Measurements from ENCODE around the gene HIPK2. TPM values are rescaled to one million over a fixed set of nuclear protein-coding genes. Genes with fewer than 3 reads are reported as not detected.
A peak's percentile ranks its signal among the peaks of the same experiment; 100 is the strongest.

HIPK2 gene
- total RNA-seq, 1 donor: 12.7 TPM

DNA sequence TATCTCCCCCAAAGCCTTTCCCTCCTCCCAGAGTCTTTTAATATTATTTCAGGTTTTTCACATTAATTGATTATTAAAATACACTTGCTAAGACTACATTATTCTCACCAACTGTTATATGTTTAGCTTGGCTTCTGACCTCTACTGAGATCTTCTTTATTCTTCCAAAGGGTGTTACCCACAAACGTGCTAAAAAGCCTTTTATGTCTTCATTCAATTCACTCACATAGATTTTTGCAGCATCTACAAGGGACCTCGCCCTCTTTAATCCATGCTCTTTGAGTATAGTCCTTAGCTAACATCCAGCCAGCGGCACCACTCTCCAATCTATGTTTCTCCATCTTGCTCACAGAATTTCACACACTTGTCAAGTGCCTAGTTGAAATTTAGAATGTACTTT, 115.9 kb downstream of the HIPK2 start:
- Histone ChIP-seq H3K9me3 (ENCODE audit: low read depth, low read length) (no peaks in the 10 kb centered on the region), H4K20me1 (ENCODE audit: insufficient read depth, low read length) (peaks cover 9% of the 10 kb centered on the region)

DNA sequence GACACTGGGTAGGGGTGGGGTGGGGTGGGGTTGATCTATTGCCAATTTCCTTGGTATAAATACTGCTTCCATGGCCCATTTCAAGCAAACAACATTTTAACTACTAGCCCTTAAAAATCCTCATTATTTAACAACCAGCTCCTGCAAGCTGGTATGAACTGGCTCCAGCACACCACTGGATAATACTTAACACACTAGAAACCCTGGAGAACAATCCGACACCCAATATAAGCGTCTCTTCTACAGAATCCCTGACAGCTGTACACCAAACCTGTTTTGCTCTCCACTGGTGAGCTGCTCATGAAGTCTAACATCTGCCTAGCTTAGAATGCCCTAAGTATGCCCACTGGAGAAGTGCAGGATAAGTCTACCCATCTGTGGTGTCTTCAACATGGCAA, 116.8 kb downstream of the HIPK2 start:
- TF ChIP-seq, protein P1, sequence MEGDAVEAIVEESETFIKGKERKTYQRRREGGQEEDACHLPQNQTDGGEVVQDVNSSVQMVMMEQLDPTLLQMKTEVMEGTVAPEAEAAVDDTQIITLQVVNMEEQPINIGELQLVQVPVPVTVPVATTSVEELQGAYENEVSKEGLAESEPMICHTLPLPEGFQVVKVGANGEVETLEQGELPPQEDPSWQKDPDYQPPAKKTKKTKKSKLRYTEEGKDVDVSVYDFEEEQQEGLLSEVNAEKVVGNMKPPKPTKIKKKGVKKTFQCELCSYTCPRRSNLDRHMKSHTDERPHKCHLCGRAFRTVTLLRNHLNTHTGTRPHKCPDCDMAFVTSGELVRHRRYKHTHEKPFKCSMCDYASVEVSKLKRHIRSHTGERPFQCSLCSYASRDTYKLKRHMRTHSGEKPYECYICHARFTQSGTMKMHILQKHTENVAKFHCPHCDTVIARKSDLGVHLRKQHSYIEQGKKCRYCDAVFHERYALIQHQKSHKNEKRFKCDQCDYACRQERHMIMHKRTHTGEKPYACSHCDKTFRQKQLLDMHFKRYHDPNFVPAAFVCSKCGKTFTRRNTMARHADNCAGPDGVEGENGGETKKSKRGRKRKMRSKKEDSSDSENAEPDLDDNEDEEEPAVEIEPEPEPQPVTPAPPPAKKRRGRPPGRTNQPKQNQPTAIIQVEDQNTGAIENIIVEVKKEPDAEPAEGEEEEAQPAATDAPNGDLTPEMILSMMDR (IDR thresholded peaks at IDR 0.05; ENCODE audit: extremely low read depth, low read depth, low read length): no peak
- Histone ChIP-seq H3K4me2 (ENCODE audit: insufficient read depth, low read length) (no peak overlapping the region), H3K9me3 (ENCODE audit: low read depth, low read length) (no peaks in the 10 kb centered on the region), H3K27ac (ENCODE audit: low read depth, low read length) (no peak overlapping the region), H3K4me3 (ENCODE audit: insufficient read depth, low read length) (no peak overlapping the region), H3K36me3 (ENCODE audit: insufficient read depth, low read length) (no peaks in the 10 kb centered on the region), H4K20me1 (ENCODE audit: insufficient read depth, low read length) (peaks cover 9% of the 10 kb centered on the region), H3K4me1 (ENCODE audit: insufficient read depth, low read length) (peaks cover 24% of the 10 kb centered on the region), H2AFZ (ENCODE audit: low read length) (no peak overlapping the region), H3K27me3 (ENCODE audit: insufficient read depth, low read length) (no peaks in the 10 kb centered on the region), H3K79me2 (ENCODE audit: insufficient read depth, low read length) (peaks cover 90% of the 10 kb centered on the region)
- DNase-seq (ENCODE audit: insufficient read length, low spot score, missing footprints): no peak

More for the DNA sequence above, 115.9 kb downstream of the HIPK2 start:
- Histone ChIP-seq H3K4me1 (ENCODE audit: insufficient read depth, low read length) (peaks cover 17% of the 10 kb centered on the region), H3K4me3 (ENCODE audit: insufficient read depth, low read length) (no peak overlapping the region), H3K4me2 (ENCODE audit: insufficient read depth, low read length) (no peak overlapping the region), H3K36me3 (ENCODE audit: insufficient read depth, low read length) (peaks cover 3% of the 10 kb centered on the region), H3K27me3 (ENCODE audit: insufficient read depth, low read length) (no peaks in the 10 kb centered on the region), H3K79me2 (ENCODE audit: insufficient read depth, low read length) (peaks cover 97% of the 10 kb centered on the region), H3K27ac (ENCODE audit: low read depth, low read length) (no peak overlapping the region), H2AFZ (ENCODE audit: low read length) (no peak overlapping the region)
- TF ChIP-seq, protein P1 (IDR thresholded peaks at IDR 0.05; ENCODE audit: extremely low read depth, low read depth, low read length): no peak
- DNase-seq (ENCODE audit: insufficient read length, low spot score, missing footprints): no peak

DNA sequence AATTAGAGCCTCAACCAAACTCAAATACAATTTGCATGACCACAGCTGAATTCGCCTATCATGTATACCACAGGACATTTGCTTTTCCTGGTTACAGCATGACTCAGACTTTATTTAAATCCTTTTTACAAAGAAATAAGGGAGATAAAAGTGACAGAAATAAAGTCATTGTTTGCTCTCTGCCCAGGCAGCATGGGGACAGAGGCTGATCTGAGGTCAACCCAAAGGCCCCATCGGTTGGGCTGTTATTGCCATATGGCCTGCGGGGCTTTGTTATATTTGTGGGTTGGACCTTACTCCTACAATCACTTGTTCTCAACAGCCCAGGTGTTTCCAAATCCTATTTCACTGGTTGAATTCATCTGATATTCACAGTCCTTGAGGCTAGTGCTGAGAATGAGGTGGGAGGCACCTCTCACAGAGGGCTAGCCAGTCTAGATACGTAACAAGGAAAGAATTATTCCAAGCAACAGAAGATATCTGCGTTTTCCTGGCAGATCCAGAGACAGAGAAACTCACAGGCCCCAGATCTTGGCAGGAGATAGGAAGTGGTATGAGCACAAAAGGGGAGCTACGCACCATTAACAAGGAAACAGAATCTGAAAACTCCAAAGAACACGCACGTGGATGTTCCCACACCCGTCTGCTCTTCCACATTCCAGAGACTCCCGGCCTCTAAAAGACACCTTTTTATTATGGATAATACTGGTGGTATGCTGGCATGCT, 117.3 kb downstream of the HIPK2 start:
- Histone ChIP-seq H3K36me3 (ENCODE audit: insufficient read depth, low read length) (peaks cover 3% of the 10 kb centered on the region), H3K27ac (ENCODE audit: low read depth, low read length) (peak overlapping the region; percentile 10), H3K79me2 (ENCODE audit: insufficient read depth, low read length) (peaks cover 90% of the 10 kb centered on the region), H3K4me3 (ENCODE audit: insufficient read depth, low read length) (no peak overlapping the region), H3K4me2 (ENCODE audit: insufficient read depth, low read length) (no peak overlapping the region), H3K4me1 (ENCODE audit: insufficient read depth, low read length) (peaks cover 28% of the 10 kb centered on the region), H3K9me3 (ENCODE audit: low read depth, low read length) (no peaks in the 10 kb centered on the region), H3K27me3 (ENCODE audit: insufficient read depth, low read length) (no peaks in the 10 kb centered on the region), H4K20me1 (ENCODE audit: insufficient read depth, low read length) (peaks cover 13% of the 10 kb centered on the region), H2AFZ (ENCODE audit: low read length) (no peak overlapping the region)
- DNase-seq (ENCODE audit: insufficient read length, low spot score, missing footprints): no peak
- TF ChIP-seq, protein P1 (IDR thresholded peaks at IDR 0.05; ENCODE audit: extremely low read depth, low read depth, low read length): no peak

DNA sequence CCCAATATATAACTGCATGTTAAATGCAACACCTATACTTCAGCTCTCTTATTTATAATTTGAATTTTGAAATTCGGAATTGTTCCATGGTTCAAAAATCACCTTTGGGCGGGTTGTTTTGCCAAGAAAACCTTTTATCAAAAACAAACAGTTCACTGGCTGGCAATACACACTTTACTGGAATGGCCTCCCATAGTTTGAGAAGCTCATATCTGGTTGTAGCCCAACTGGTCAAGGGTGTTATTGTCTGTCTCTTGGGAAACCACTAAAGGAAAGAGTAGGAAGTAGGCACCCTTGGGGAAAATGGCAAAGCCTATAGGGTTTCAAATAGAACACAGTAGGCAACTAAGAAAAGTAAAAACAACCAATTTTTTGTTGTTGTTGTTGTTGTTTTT, 117.9 kb downstream of the HIPK2 start:
- peaks cover 14% of the 10 kb centered on the region for H4K20me1 ChIP-seq (ENCODE audit: insufficient read depth, low read length)
- no peak overlapping the region for H3K4me3 ChIP-seq (ENCODE audit: insufficient read depth, low read length)
- H3K4me2 ChIP-seq (ENCODE audit: insufficient read depth, low read length): no peak overlapping the region
- H3K4me1 ChIP-seq (ENCODE audit: insufficient read depth, low read length): peaks cover 28% of the 10 kb centered on the region
- no peaks in the 10 kb centered on the region for H3K27me3 ChIP-seq (ENCODE audit: insufficient read depth, low read length)
- H3K9me3 ChIP-seq (ENCODE audit: low read depth, low read length): no peaks in the 10 kb centered on the region
- TF ChIP-seq, protein P1 (IDR thresholded peaks at IDR 0.05; ENCODE audit: extremely low read depth, low read depth, low read length): no peak
- H3K36me3 ChIP-seq (ENCODE audit: insufficient read depth, low read length): peaks cover 8% of the 10 kb centered on the region
- H2AFZ ChIP-seq (ENCODE audit: low read length): no peak overlapping the region
- peak overlapping the region; percentile 10 for H3K27ac ChIP-seq (ENCODE audit: low read depth, low read length)
- DNase-seq (ENCODE audit: insufficient read length, low spot score, missing footprints): no peak
- peaks cover 91% of the 10 kb centered on the region for H3K79me2 ChIP-seq (ENCODE audit: insufficient read depth, low read length)
